Measurements from ENCODE around the gene SKAP2. TPM values are rescaled to one million over a fixed set of nuclear protein-coding genes. Genes with fewer than 3 reads are reported as not detected.

Gene SKAP2
- total and polyA plus RNA-seq, 2 of the 13 experiments (the other 11 are each of a cell fraction or from before 2014, with no cell fraction given): 3.6 to 12.9 TPM

- no peak overlapping the region for H3K4me3 ChIP-seq (replicated peaks in 1 of 3; ENCODE audit: insufficient read depth in 1 of 3, low read depth in 2 of 3, low read length in 3 of 3)
- intact Hi-C loops (cut with micrococcal nuclease; ENCODE audit: unreplicated experiment): no loop called here
- H3K9me3 ChIP-seq (ENCODE audit: low read length): no peaks in the 10 kb centered on the region
- no peak overlapping the region for H3K9ac ChIP-seq (ENCODE audit: insufficient read depth, low read depth, low read length)
- DNase-seq (ENCODE audit: low spot score): no peak
- no TSS peak for BruUV-seq (replicated peaks)
- no peaks in the 10 kb centered on the region for H3K36me3 ChIP-seq (replicated peaks in 1 of 2; ENCODE audit: control insufficient read depth in 1 of 2, insufficient read depth in 2 of 2, low read length in 2 of 2)
- H3K4me1 ChIP-seq (ENCODE audit: insufficient read depth, low read length): no peaks in the 10 kb centered on the region
- H3K27me3 ChIP-seq (ENCODE audit: control insufficient read depth in 1 of 2, insufficient read depth in 2 of 2, low read length in 2 of 2): peaks cover 1 to 28% of the 10 kb centered on the region in 2 experiments; a peak in 2 of 5 replicates
- no peaks in the 10 kb centered on the region for H4K20me1 ChIP-seq (ENCODE audit: insufficient read depth, low read length)
- CTCF ChIA-PET (ENCODE audit: low intra/inter-chr PET ratio, low total read pairs): no interaction called here
- H2AFZ ChIP-seq (ENCODE audit: low read length): no peak overlapping the region
- no peak for FAIRE-seq
- H3K79me2 ChIP-seq (ENCODE audit: insufficient read depth, low read length): no peaks in the 10 kb centered on the region
- WGBS (ENCODE audit: low lambda C conversion rate): 22% methylated on average over 3 of the region's 3 CpGs
- H3K27ac ChIP-seq (ENCODE audit: extremely low read length, insufficient read depth, low read length): no peak overlapping the region
- in situ Hi-C loops (cut with HindIII; ENCODE audit: extremely low pct_ligation_motif_present, low pct_unique_long_range_greater_than_20kb): no loop called here
- no peak overlapping the region for H3K4me2 ChIP-seq (ENCODE audit: low read depth, low read length)
- POLR2A ChIA-PET: no interaction called here
- TF ChIP-seq ZNF569 (CRISPR knock-in tag; IDR thresholded peaks at IDR 0.05; ENCODE audit: borderline replicate concordance): no peak
- TF ChIP-seq ZNF792 (CRISPR knock-in tag; IDR thresholded peaks at IDR 0.05): 0 out of 2 replicates have a peak, but pooled peaks have one; percentile 35
- no peak for ATAC-seq
Observed at GRCh38 chr7:26629696-26630095, 234.7 kb downstream of the SKAP2 start.

GRCh38 chr7:26627891-26628341, 236.5 kb downstream of the SKAP2 start:
- no TSS peak for BruUV-seq (replicated peaks)
- Histone ChIP-seq H3K9me3 (ENCODE audit: low read length) (no peaks in the 10 kb centered on the region), H3K4me3 (replicated peaks in 1 of 3; ENCODE audit: insufficient read depth in 1 of 3, low read depth in 2 of 3, low read length in 3 of 3) (no peak overlapping the region), H2AFZ (ENCODE audit: low read length) (no peak overlapping the region), H3K9ac (ENCODE audit: insufficient read depth, low read depth, low read length) (no peak overlapping the region), H3K79me2 (ENCODE audit: insufficient read depth, low read length) (no peaks in the 10 kb centered on the region), H3K4me1 (ENCODE audit: insufficient read depth, low read length) (no peaks in the 10 kb centered on the region), H3K27me3 (ENCODE audit: control insufficient read depth in 1 of 2, insufficient read depth in 2 of 2, low read length in 2 of 2) (peaks cover 1 to 42% of the 10 kb centered on the region in 2 experiments; a peak in 3 of 5 replicates), H4K20me1 (ENCODE audit: insufficient read depth, low read length) (no peaks in the 10 kb centered on the region), H3K4me2 (ENCODE audit: low read depth, low read length) (no peak overlapping the region), H3K27ac (ENCODE audit: extremely low read length, insufficient read depth, low read length) (no peak overlapping the region), H3K36me3 (replicated peaks in 1 of 2; ENCODE audit: control insufficient read depth in 1 of 2, insufficient read depth in 2 of 2, low read length in 2 of 2) (no peaks in the 10 kb centered on the region)
- intact Hi-C loops (cut with micrococcal nuclease; ENCODE audit: unreplicated experiment) (no loop called here), in situ Hi-C loops (cut with HindIII; ENCODE audit: extremely low pct_ligation_motif_present, low pct_unique_long_range_greater_than_20kb) (no loop called here)
- ChIA-PET POLR2A (no interaction called here), CTCF (ENCODE audit: low intra/inter-chr PET ratio, low total read pairs) (no interaction called here)
- DNase-seq (ENCODE audit: low spot score) (no peak), FAIRE-seq (no peak), ATAC-seq (no peak)
- 25% methylated on average over 10 of the region's 11 CpGs for WGBS (ENCODE audit: low lambda C conversion rate)
- TF ChIP-seq IRX3 (CRISPR knock-in tag; IDR thresholded peaks at IDR 0.05; ENCODE audit: borderline replicate concordance, low read depth) (no peak), ZNF501 (CRISPR knock-in tag; IDR thresholded peaks at IDR 0.05) (no peak), CERS6 (CRISPR knock-in tag; IDR thresholded peaks at IDR 0.05) (no peak), MAFK (conservative IDR thresholded peaks at IDR 0.05 in 1 of 2, IDR thresholded peaks at IDR 0.05 in 1 of 2; ENCODE audit: low read length in 2 of 2) (no peak), CHD2 (IDR thresholded peaks at IDR 0.05; ENCODE audit: low read depth, low read length) (no peak), AGO2 (optimal IDR thresholded peaks at IDR 0.05; ENCODE audit: low read depth, low read length) (no peak), TCF7 (IDR thresholded peaks at IDR 0.05; ENCODE audit: low read depth) (no peak), ZNF572 (CRISPR knock-in tag; IDR thresholded peaks at IDR 0.05) (no peak), ZNF546 (CRISPR knock-in tag; conservative IDR thresholded peaks at IDR 0.05) (no peak), ZNF432 (CRISPR knock-in tag; IDR thresholded peaks at IDR 0.05; ENCODE audit: borderline replicate concordance) (no peak), MAX (IDR thresholded peaks at IDR 0.05) (no peak), PBX3 (CRISPR knock-in tag; IDR thresholded peaks at IDR 0.05; ENCODE audit: borderline replicate concordance) (no peak), TAF1 (CRISPR knock-in tag; IDR thresholded peaks at IDR 0.05) (no peak), SRSF1 (optimal IDR thresholded peaks at IDR 0.05; ENCODE audit: low read depth, low read length) (no peak)
